Upper lobe of left lung (tissue), 4 donors: Measurements from ENCODE around the gene GRID1.

ENCODE experiments used
- EP300 ChIP-seq, 4 donors: sonication (generic); formaldehyde crosslinking; IDR thresholded peaks; one replicate each; pipeline ENCODE4 v1.5.1; 2017; ENCODE audit warnings: antibody characterized with exemption in 4 of 4, control low read depth in 2 of 4
- POLR2A ChIP-seq, 4 donors: fragments of 450-650 bp; IDR thresholded peaks; one replicate each; pipeline ENCODE4 v1.5.1; 2016 to 2017; ENCODE audit warnings: antibody characterized with exemption in 4 of 4, mild to moderate bottlenecking in 2 of 4
- POLR2AphosphoS5 ChIP-seq, 2 donors: sonication (generic); formaldehyde crosslinking; IDR thresholded peaks; one replicate each; pipeline ENCODE4 v1.5.1; 2017; ENCODE audit warnings: antibody characterized with exemption in 2 of 2
- TF ChIP-seq, protein P1 (sequence below), 6 experiments: fragments of 450-650 bp in 4 of 6; fragments of 200-600 bp in 2 of 6; sonication (generic) in 2 of 6; IDR thresholded peaks; one replicate each; pipeline ENCODE4 v1.5.1; 2016 to 2019; ENCODE audit warnings: antibody characterized with exemption in 6 of 6

DNA sequence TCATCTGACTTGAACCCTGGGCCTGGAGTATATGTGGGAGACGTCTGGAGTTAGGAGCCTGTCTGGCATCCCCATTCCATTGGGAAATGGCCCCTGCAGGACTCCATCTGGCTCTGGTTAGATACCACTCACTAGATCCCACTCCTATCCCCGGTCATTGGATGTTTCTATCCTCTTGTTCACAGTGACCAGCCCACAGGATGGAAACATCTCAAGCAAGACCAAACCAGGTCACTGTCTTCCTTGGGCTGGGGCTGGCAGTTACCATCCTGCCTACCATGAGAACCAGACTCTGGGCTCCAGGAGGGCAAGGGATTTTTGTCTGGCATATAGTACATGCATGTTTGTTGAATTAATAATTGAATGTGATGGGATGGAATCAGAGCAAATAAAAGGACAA is 415.7 kb downstream of the GRID1 start:
- TF ChIP-seq, protein P1, sequence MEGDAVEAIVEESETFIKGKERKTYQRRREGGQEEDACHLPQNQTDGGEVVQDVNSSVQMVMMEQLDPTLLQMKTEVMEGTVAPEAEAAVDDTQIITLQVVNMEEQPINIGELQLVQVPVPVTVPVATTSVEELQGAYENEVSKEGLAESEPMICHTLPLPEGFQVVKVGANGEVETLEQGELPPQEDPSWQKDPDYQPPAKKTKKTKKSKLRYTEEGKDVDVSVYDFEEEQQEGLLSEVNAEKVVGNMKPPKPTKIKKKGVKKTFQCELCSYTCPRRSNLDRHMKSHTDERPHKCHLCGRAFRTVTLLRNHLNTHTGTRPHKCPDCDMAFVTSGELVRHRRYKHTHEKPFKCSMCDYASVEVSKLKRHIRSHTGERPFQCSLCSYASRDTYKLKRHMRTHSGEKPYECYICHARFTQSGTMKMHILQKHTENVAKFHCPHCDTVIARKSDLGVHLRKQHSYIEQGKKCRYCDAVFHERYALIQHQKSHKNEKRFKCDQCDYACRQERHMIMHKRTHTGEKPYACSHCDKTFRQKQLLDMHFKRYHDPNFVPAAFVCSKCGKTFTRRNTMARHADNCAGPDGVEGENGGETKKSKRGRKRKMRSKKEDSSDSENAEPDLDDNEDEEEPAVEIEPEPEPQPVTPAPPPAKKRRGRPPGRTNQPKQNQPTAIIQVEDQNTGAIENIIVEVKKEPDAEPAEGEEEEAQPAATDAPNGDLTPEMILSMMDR (IDR thresholded peaks at IDR 0.05): no peak
- no peak for TF ChIP-seq POLR2AphosphoS5 (IDR thresholded peaks at IDR 0.05)
- TF ChIP-seq EP300 (IDR thresholded peaks at IDR 0.05): no peak
- no peak for TF ChIP-seq POLR2A (IDR thresholded peaks at IDR 0.05)
